Tibial nerve (tissue), 4 donors: ENCODE data around the gene DLST.

ENCODE experiments used
- EP300 ChIP-seq, 2 donors: sonication (generic); formaldehyde crosslinking; IDR thresholded peaks; one replicate each; pipeline ENCODE4 v1.6.1; 2017; ENCODE audit warnings: antibody characterized with exemption in 2 of 2, mild to moderate bottlenecking in 1 of 2
- TF ChIP-seq, protein P1 (sequence below), 5 experiments: fragments of 200-600 bp in 3 of 5; fragments of 450-650 bp in 2 of 5; sonication (generic) in 3 of 5; IDR thresholded peaks; one replicate each; pipeline ENCODE4 v1.5.1; 2016 to 2019; ENCODE audit warnings: antibody characterized with exemption in 5 of 5, mild to moderate bottlenecking in 3 of 5, moderate library complexity in 2 of 5

DNA sequence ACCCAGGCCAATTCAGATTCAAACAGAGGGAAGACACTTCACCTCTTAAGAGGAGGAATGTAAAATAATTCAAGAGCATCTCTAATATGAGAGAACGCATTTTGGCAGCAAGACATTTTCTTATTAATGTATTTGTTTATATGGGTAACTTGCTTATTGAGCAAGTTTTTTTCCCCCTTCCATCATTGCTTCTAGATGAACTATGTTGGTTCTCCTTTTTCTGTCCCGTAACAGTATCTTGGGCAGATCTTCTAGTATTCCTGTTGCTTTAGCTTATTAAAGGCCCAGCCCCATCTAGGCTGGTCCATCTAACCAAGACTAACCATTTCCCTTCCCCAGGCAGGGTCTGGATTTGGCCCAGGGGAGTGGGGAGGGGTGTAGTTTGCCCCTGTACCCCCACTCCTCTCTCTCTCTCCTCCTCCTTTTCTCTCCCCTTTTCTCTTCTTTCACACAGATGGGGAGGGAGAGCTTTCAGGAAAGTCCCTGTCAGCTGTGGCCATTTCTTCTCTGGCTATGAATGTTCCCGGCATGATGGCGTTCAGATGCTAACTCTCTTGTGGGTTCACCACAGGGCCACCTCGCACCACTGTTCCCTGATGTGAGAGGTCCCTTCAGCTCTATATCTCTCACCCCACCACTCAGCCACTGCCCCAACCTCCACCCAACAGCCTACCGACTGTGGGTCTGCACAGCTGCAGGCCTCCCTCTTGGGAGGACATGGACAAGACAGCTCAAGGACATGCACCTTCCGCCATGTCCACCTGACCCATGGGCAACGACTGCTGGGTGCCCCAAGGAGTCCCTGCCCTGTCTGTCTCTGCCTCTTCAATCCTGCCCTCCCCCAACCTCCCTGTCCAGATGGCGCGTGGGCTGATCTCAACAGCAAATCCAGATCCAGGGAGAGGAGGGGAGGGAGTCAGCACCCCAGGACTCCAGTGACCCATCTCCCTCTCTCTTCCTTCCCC lies 57.1 kb downstream of the DLST start:
- TF ChIP-seq, protein P1, sequence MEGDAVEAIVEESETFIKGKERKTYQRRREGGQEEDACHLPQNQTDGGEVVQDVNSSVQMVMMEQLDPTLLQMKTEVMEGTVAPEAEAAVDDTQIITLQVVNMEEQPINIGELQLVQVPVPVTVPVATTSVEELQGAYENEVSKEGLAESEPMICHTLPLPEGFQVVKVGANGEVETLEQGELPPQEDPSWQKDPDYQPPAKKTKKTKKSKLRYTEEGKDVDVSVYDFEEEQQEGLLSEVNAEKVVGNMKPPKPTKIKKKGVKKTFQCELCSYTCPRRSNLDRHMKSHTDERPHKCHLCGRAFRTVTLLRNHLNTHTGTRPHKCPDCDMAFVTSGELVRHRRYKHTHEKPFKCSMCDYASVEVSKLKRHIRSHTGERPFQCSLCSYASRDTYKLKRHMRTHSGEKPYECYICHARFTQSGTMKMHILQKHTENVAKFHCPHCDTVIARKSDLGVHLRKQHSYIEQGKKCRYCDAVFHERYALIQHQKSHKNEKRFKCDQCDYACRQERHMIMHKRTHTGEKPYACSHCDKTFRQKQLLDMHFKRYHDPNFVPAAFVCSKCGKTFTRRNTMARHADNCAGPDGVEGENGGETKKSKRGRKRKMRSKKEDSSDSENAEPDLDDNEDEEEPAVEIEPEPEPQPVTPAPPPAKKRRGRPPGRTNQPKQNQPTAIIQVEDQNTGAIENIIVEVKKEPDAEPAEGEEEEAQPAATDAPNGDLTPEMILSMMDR (IDR thresholded peaks at IDR 0.05), result no peak
- TF ChIP-seq EP300 (IDR thresholded peaks at IDR 0.05), result no peak
